NCI-H1436 (cell line): ENCODE data around the gene FHIT.

Source experiments
- DNase-seq: peaks from one replicate; lab custom pipeline; 2025; lab: John Stamatoyannopoulos, UW

The FHIT gene

GRCh38 chr3:59764171-59764570 is 1487.1 kb downstream of the FHIT start:
- DNase-seq = no peak

- DNase-seq = no peak
These were observed 1488.3 kb downstream of the FHIT start for GRCh38 chr3:59762941-59763340.

GRCh38 chr3:59759298-59760031 is 1491.8 kb downstream of the FHIT start:
- DNase-seq = no peak

- DNase-seq = no peak
These were observed 1492.6 kb downstream of the FHIT start for GRCh38 chr3:59758672-59759071.

DNA sequence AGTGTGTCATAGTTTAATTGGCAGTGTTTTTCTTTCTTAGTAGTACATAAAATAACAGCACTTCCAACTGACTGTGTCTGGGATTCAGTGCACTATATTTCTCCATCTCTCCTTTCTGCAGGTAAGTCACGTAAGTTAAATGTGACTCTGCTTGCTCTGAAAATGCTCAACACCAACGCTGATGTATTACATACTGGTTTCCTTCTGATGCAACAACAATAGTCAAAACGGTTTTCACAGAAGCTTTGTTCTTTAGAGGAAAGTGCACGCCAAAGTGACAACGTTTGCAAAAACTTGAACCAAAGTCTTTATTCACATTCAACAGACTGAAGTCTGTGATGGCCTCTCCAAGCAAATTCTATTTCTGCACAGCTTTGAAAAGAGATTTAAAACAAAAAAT is 1494.3 kb downstream of the FHIT start:
- DNase-seq = no peak

DNA sequence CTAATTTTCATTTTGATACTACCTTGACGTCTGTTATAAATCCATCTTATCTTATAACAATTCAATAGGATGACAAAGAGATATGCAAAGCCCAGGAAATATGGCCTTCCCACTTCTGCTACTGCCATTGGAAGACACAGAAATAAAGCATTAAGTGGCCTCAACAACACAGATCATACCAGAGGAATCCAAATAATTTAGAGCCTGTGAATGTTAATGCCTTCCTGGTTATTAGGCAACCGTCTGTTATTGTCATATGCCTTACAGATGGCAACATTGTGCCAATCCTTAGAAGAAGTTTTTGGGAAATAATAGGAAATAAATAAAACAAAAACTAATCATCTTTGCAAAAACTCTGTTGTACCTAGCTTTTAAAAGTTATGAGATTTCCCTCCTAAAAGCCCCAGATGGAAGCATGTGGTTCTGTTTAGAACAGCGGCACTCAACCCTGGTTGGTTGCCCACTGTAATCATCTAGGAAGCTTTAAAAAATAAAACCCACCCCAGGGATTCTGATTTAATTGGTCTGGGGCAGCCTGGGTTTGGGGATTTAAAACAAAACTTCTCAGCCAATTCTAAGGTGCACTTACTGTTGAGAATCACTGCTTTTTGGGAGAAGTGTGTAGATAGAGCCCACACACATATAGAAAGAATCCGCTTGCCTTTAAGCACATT is 1496.7 kb downstream of the FHIT start:
- no peak for DNase-seq

GRCh38 chr3:59753808-59754450 is 1497.3 kb downstream of the FHIT start:
- DNase-seq = no peak

DNA sequence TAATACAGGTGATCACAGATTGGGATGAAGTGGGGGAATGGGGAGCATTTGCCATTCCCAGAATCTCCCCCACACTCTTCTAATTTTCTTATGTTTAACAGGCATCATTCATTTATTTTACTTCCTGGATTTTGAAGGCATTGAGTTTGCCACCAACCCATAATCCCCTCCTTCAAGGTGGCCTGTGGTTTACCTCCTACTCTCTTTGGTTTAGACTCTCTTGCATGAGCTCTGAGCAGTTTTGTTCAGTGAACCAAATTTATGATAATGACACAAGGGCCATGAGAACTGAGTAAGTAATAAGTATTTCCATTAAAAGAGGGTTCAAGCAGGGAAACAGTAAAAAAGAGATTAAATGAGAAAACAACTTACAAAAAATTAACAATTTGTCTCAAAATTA is 1498.3 kb downstream of the FHIT start:
- no peak for DNase-seq

GRCh38 chr3:59751606-59752005 is 1499.6 kb downstream of the FHIT start:
- no peak for DNase-seq

- DNase-seq = no peak
These were observed 1500.9 kb downstream of the FHIT start for GRCh38 chr3:59750391-59750790.

DNA sequence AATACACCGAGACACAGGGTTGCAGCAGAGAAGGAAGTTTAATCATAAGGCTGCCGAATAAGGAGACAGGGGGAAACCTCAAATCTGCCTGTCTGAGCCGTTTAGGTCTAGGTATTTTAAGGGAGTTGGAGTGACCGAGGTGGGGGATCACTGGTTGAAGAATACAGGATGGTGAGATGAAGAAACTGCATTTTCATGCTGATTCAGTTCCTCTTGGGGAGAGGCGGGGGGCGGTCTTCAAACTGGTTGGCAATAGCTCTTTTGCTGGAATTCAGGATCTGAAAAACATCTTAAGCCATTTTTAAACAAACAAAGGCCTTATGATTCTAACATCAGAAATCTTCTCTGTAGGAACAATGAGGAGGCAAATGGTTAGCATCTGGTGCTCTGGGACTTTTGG is 1502.0 kb downstream of the FHIT start:
- no peak for DNase-seq

DNA sequence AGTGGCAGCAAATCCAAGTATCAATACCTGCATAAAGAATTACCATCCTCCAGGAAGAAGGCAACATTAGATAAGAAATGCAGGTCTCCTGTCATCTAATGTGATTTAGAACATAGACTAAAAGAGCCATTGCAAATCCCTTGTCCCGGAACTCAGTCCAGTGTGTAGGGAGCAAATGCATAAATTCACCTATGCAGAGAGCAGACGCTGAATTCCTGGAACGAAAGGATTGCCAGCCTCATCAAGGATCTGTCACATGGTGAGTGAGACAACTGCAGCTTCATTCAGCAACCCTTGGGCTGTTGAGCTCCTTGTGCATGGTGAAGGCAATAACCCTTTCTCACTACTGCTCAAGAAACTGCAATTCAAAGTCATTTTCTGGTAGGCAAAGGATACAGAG is 1504.7 kb downstream of the FHIT start:
- no peak for DNase-seq

DNA sequence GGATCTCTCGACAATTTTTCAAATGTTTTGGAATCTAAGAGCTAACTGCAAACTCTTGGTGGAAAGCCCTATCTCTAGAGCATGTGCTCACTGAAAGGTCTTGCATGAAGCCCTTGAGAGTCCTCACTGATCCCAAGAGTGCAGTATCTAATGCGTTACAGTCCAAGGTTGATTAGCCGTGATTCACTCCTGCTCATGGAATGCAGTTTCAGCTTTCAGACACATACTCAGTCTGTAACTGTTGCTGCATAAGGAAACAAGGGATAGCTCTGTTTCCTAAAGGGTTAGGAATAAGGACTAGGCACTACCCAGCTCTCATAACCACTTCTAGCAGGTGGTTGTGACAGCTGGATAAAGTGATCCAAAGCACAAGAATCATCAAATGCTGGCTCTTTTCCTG is 1514.0 kb downstream of the FHIT start:
- DNase-seq = no peak

GRCh38 chr3:59734061-59734460 is 1517.2 kb downstream of the FHIT start:
- DNase-seq = no peak

GRCh38 chr3:59733041-59733809 is 1518.0 kb downstream of the FHIT start:
- no peak for DNase-seq

- DNase-seq = no peak
These were observed 1519.3 kb downstream of the FHIT start for GRCh38 chr3:59731943-59732342.

DNA sequence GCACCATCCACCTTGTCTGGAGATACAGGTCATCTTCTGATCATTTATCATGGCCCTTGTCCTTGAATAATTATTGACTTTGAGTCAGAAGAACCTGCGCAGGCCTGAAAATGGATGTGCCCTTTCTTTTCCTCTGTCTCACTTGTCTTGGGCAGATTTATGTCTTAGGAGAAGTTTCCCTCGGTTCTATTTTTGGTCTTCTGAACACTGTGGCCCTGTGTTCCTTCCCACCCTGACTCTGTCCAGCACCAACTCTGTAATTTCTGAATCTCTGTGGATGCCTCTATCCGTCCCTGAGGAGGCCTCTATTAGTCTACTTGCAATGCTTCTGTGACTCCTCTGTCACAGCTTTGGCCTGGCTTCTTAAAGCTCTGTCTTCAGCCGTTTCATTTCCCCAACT is 1520.7 kb downstream of the FHIT start:
- DNase-seq = no peak

DNA sequence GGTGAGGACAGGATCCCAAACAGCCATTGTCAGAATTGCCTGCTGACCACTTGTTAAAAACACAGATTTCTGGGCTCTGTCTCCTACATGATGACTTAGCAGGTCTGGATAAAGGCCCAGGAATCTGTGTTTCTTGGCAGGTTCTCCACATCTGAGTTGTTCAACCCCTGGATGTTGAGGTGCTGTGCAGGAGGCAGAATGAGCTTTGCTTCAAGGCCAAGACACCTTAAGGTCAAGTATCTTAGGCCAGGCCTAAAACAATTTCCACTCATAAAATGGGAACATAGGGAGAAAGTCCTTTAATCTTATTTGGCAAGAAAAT is 1522.7 kb downstream of the FHIT start:
- no peak for DNase-seq

DNA sequence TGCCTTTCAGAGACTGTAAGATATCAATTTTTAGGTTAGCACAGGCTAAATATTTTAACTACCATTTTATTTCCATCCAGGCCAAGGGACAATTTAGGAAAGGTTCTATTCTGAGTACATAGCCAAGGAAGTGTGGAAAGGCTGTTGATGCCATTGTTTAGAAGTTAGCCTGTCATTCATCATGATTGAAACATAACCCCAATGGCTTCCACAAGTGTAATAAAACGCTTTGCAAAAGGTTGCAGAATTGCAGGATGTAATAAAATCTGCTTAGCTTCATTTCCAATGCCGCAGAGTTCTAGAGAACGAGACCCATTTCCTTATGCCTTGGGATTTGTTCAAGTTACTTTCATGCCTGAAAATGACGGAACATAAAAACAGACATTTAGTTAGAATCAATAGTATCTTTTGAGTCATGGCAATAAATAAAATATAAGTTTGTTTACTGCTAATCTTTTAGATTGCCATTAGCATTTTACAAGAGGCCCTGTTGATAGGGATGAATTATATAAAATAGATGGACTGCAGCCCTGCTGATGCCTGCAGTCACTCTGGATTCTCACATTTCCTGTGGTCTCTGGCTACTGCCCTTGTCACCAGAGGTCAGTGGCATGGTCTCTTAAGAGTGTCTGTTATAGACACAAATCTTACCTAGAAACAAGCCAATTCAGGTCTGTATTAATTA is 1523.2 kb downstream of the FHIT start:
- no peak for DNase-seq

- no peak for DNase-seq
These were observed 1525.0 kb downstream of the FHIT start for GRCh38 chr3:59726279-59726678.

- no peak for DNase-seq
These were observed 1533.5 kb downstream of the FHIT start for GRCh38 chr3:59717679-59718205.

DNA sequence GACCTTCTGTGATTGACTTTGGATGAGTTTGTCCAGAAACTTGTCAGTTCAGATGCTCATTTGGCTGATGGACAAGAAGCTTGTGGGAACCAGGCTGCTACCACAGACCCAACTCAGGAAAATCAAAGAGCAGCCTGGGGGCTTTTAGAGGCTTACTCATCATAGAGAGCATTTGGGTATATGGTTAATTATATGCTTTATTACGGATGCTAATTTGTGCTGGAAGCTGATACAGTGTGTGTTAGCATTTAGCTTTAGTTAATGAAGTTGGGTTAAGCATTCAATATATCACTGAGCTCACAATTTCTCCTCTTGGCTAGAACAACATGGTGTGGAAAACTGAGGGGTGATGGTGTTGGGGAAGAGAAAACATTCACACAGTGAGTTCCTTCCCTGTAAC is 1537.2 kb downstream of the FHIT start:
- DNase-seq = no peak
